HG02943 (cell line): ENCODE results near the gene ITGA6.
A peak's percentile ranks its signal among the peaks of the same experiment; 100 is the strongest.
"Not testable (repeated sequence)": the region's sequence is repeated elsewhere in the genome, so short reads cannot be mapped to it uniquely, and the experiment has no call there.

Experiments
- ATAC-seq: cut with Tn5 transposase; IDR thresholded peaks from one replicate; pipeline ENCODE4 v1.9.1; 2021; ENCODE audit warnings: mild to moderate bottlenecking, low read depth, moderate library complexity; ENCODE audit not compliant: unreplicated experiment

Gene ITGA6

DNA sequence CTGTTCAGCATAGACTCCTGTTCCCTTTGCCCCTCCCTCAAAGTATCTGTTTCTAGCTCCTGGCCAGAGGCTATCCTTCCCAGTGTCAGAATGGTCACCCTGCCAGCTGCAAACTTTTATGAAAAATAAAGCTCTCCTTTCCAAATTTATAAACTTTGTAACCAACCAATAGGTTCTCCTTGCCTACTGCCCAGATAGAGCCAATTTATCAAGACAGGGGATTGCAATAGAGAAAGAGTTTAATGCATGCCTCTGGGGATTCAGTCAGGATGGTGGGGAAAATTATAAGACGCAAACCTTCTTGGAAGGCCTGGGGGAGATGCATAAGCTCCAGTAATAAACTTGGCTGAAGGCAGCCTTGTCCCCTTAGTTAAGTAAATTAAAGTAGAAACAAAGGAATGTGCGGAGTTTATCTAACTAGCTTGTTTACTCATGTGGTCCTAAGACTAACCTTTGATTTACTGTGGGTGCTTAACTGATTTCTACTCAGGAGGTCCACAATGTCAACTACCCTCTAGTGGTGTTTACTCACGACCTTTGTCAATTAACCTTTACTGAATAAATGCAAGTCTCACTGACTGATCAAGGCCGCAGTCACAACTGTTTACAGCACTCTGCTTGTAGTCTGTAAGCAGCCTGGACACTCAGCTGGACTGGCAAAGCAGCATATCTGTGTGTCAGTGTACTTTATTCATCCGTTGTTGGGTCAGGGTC lies 85.6 kb downstream of the ITGA6 start:
- ATAC-seq = no peak

DNA sequence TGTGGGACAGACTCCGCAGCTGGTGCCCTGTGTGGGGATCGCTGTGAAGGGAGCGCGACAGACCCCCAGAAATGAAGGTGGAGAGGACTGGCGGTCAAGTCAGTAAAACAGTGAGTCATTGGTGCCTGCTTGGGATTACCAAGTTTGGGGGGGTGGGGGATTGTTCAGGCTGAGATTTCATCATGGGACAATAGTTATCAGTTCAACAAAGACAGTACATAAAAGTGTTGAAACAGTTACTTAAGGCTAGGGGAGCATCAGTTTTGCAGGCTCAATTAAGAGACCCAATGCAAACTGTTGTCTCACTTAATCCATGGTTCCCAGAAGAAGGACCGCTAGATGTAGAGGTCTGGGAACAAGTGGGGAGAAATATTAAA lies 86.1 kb downstream of the ITGA6 start:
- no peak for ATAC-seq

DNA sequence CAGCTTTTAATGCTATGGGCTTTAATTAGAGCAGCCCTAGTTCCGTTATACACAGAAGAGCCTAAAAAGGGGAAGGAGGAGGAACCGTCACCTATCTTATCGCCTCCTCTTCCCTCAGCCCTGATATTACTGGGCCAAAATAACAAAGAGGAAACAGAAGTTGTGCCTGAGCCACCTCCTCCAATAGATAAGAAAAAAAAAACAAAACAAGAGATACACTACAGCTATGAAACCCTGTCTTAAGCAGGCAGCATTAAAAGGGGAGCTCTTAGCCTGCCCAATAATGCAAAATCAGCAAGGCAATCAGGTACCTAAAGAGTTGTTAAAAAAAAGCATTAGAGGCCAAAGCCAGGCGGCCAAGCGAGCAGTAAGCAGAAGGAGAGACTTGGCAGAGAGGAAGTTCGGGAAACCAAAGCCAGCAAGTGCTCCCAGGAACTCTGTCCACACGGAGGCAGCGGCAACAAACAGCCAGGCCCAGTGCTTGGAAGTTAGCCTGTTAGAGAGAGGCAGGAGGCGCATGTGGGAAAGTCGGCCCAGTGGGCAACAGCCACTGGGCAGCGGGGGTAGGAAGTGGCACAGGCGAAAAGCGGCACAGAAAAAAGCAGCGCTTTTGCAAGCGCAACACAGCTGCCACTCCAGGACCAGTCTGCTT lies 86.7 kb downstream of the ITGA6 start:
- no peak for ATAC-seq

DNA sequence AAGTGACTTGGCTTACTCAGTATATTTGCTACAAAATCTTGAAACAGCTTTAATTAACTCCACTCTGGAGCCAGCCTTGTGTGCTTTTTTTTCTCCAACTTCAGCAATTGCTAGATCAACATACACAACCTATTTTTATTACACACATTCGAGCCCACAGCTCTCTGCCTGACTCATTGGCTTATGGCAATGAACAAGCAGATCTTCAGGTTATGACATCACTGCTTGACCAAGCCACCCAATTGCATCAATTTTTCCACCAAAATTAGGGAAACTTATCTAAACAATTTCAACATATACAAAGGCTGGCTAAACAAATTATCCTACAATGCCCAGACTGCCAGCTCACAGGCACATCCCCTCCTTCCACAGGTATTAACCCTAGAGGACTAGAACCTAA lies 88.9 kb downstream of the ITGA6 start:
- no peak for ATAC-seq

DNA sequence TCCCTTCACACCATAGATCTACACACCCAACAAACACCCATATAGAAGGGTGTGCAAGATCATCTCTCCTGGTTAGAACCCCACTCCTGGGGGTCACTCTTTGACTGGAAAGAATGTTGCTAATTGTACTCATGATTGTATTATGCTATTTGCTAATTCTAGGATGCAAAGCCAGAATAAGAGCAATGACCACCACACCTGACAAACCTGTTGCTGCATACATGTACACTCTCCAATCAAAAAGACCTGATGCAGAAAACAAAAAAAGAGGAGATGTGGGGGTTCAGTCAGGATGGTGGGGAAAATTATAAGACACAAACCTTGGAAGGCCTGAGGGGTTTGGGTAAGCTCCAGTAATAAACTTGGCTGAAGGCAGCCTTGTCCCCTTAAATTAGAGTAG lies 91.6 kb downstream of the ITGA6 start:
- ATAC-seq = no peak

DNA sequence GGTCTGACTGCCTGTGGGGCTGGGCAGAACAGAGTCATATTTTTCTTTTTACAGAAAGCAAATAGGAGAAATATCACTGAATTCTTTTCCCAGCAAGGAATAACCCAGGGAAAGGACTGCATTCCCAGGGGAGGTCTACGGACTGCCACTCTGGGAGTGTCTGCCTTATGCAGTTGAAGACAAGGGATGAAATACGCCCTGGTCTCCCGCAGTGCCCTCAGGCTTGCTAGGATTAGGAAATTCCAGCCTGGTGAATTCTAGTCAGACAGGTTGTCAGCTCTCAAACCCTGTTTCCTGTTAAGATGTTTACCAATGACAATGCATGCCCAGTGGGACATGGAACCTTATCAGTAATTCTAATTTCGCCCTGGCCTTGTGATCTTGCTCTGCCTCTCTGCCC lies 98.2 kb downstream of the ITGA6 start:
- no peak for ATAC-seq

DNA sequence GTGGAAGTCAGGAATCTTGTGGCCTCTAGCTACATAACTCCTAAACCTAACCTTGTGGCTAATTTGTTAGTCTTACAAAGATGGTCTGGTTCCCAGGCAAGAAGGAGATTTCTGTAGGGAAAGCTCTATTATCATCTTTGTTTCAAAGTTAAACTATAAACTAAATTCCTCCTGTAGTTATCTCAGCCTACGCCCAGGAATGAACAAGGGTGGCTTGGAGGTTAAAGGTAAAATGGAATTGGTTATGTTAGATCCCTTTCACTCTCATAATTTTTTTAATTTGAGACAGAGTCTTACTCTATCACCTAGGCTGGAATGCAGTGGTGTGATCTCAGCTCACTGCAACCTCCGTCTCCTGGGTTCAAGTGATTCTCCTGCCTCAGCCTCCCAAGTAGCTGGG lies 103.9 kb downstream of the ITGA6 start:
- ATAC-seq = no peak

DNA sequence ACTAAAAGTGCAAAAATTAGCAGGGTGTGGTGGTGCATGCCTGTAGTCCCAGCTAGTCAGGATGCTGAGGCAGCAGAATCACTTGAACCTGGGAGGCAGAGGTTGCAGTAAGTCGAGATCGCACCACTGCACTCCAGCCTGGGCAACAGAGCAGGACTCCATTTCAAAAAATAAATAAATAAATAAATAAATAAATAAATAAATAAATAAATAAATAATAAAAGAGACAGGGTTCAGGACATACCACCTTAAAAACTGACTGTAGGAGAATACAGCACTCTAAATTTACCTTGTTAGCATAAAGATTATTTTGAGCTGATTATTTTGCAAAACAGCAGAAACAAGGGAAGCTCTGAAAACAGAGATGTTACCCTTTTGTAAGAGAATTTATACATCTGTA lies 105.1 kb downstream of the ITGA6 start:
- not testable (repeated sequence) for ATAC-seq

DNA sequence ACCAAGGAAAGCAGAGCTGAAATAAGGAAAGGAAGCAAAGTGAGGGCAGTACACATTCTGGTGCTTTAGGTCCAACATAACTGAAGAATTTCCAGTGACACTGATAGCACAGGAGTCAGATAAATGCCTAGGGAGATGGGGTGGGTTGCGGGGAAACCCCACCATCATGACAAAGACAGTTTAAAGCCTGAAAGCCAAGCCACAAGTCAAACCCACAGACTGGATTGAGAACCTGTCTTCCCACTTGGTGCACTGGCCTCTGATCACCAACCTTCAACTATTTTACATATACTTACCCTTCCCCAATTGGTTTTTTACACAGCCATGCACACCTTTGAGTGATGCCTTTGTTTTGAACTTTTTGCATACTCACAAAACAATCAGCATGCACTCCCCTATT lies 106.3 kb downstream of the ITGA6 start:
- no peak for ATAC-seq

DNA sequence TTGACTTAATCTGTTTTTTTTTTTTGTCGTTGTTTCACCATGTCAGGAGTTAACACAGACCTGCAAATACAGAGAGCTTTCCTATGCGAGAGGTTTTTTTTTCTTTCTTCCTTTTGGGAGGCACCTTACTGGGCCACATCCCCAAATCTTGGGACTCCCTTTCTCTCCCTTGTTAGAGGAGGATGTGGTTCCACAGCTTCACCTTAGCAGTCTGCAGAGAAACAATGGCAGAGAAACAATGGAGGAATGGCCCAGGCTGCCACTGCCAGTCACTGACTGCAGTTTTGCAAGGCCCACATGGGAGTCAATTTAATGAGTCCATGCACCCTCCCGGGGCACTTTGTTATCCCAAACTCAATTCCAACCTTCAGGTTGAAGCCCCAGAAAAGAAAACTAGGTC lies 107.7 kb downstream of the ITGA6 start:
- no peak for ATAC-seq

DNA sequence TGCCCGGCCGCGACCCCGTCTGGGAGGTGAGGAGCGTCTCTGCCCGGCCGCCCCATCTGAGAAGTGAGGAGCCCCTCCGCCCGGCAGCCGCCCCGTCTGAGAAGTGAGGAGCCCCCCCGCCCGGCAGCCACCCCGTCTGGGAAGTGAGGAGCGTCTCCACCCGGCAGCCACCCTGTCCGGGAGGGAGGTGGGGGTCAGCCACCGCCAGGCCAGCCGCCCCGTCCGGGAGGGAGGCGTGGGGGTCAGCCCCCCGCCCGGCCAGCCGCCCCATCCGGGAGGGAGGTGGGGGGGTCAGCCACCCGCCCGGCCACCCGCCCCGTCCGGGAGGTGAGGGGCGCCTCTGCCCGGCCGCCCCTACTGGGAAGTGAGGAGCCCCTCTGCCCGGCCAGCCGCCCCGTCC lies 110.5 kb downstream of the ITGA6 start:
- ATAC-seq = not testable (repeated sequence)

DNA sequence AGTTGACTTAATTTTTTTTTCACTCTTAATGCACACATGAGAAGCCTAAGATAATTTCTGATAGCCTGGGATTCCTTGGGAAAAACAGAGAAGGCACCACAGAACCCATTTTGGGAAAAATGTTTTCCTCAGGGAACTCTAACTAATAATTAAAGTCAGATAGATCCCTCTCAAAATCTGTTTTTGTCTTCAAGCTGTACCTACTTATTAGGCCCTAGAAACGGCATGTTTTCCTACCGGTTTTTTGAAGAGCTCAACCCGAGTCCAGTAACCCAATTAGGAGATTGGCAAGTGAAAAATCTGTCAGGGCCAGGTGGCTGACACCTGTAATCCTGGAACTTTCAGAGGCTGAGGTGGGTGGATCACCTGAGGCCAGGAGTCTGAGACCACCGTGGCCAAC lies 112.4 kb downstream of the ITGA6 start:
- no peak for ATAC-seq

DNA sequence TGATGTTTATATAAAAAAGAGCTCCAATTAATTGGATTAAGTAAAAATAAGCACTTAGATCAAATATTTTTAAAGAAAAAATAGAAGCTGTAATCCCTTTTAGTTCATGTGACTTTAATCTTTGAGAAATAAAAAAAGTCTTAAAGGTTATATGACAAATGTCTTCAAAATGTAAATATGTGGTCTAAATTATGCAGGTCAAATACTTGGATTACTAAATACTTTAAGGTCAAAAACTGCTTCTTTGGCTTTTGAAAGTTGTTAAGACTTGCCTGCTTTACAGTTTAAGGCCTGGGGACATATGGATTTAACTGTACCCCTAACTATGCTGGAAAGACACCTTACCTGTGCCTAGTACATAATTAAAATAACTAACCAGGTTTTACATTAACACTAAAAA lies 113.0 kb downstream of the ITGA6 start:
- no peak for ATAC-seq

DNA sequence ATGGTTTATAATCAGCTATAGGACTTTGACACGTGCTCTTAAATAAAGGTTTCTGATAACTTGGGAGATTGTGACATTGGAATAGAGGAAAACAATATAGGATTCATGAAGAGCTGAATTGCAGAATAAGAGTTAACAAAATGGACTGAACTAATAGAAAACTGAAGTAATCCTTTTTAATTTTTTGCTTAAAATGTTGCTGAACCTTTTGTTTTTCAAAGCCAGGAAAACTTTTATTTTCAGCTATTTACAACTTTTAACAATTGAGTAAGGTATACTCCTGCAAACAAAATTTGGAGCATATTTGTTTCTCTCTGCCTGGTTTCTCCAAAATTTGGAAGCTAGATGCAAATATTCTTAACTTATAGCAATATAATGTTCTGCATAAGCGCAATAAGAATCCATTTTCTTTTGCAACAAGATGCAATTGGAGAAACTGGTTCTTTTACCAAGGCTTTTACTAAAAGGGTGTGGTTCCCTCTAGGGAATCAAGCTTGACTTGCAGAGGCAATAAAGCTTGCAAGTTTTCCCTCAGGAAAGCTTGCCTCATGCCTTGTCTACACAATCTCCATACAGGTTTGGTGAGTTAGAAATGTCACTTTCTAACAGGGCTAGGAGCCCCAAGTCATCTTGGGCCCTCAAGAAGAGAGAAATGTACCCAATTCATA lies 118.2 kb downstream of the ITGA6 start:
- ATAC-seq = no peak

DNA sequence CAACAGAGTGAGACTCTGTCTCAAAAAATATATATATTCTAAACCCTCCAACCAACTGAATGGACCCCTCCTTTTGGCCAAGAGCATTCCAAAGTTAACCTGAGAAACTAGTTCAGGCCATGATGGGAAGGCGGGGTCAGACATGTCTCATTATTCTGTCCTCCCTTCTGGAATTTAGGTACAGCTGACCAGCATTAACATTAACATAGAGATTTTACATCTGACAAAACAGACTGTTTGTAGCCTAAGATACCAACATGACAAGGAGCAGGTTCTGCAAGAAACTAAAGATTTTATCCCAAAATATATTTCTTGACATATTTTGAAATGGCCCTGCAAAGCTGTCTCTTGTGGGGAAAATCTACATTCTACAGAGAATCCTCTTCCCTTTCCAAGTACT lies 121.7 kb downstream of the ITGA6 start:
- no peak for ATAC-seq

DNA sequence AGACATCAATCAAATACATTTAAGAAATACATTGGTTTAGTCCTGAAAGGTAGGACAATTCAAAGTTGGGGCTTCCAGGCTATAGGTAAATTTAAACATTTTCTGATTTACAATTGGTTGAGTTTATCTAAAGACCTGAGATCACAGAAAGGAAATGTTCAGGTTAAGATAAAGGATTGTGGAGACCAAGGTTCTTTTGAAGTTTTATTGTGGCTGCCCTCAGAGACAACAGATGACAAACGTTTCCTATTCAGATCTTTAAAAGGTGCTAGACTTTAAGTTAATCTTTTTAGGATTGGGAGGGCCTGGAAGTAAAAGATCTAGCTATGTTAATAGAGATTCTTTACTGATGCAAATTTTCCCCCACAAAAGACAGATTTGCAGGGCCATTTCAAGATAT lies 122.4 kb downstream of the ITGA6 start:
- not testable (repeated sequence) for ATAC-seq

DNA sequence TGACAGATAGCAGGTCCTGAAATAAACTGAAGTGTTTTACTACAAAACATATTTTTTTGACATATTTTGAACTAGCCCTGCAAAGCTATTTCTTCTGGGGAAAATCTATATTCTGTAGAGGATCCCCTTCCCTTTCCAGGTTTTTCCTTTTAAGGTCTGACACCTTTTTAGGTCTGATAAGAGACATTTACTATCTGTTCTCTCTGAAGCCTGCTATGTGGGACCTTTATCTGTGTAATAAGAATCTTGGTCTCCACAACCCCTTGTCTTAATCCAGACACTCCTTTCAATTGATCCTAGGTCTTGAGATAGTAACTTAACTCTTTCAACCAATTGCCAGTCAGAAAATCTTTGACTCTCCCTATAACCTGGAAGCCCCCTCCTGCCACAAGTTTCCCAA lies 123.0 kb downstream of the ITGA6 start:
- ATAC-seq = no peak

DNA sequence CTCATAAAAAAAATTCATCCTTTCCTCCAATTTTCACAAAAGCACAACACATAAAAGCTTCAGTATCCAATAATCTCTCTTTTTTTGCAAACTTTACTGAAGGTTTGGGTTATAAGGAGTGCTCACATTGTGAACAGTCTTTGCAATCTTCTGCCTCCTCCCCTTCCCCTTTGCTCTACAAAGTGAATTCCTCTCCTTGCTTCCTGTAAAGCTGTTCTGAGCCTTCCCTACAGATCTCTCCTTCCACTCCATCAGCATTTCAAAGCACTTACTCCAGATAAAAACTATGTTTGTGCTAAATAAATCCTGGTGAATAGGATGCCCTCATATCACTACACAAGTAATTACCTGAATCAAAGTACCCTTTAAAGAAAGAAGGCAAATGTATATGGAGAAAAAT lies 123.9 kb downstream of the ITGA6 start:
- no peak for ATAC-seq

DNA sequence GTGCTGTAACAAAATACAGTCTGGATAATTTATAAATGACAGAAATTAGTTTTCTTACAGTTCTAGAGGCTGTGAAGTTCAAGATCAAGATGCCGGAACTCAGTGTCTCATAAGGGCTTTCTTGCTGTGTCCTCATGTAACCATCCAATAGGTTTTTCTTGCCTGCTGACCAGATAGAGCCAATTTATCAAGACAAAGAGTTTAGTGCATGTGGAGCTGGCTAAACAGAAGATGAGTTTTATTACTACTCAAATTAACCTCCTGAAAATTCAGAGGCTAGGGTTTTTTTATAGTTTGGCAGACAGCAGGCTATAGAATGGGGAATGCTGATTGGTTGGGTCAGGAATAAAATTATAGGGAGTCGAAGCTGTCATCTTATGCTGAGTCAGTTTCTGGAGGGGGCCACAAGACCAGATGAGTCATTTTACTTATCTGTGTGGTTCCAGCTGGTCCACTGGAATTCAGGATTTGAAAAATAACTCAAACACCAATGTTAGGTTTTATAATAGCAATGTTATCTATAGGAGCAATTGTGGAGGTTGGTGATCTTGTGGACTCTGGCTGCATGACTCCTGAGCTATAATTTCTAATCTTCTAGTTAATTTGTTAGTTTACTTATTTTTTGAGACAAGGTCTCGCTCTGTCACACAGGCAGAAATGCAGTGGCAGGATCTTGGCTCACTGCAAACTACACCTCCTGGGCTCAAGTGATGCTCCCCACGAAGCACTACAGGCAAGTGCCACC lies 125.3 kb downstream of the ITGA6 start:
- ATAC-seq = no peak

DNA sequence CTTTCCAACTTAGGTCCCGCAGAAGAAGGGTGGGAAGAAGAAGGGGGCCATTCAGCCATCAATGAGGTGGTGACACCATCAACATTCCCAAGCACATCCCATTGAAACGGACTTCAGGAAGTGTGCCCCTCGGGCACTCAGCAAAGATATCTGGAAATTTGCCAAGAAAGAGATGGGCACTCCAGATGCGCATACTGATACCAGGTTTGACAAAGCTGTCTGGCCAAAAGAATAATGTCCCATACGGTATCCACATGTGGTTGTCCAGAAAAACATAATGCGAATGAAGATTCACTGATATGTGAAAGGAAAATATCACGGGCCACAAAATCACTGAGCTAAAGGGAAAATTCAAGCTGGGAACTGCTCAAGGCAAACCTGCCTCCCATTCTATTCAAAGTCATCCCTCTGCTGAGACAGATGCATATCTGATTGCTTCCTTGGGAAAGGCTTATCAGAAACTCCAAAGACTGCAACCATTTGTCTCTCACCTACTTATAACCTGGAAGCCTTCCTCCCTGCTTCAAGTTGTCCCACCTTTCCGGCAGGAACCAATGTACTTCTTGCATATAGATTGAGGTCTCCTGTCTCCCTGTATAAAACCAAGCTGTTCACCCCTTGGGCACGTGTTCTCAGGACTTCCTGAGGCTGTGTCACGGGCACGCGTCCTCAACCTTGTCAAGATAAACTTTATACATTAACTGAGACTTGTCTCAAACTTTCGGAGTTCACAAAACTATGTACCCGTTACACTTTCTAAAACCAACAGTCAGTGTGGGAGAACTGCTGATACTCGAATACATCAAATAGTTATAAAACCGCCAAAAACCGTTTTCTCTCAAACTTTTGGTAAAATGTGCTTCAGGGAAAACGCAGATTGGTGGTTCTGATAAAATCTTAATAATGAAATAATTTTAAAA lies 127.2 kb downstream of the ITGA6 start:
- no peak for ATAC-seq

DNA sequence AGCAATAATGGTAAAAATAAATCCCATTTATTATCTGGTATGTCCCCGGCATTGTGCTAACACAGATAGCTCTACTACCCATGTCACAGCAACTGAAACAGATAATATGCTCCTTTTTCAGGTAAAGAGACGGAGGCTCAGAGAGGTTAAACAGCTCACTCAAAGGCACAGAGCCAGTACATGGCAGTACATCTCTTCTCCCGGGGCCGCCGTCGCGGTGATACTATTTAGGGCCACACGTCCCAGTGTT lies 127.8 kb downstream of the ITGA6 start:
- peak; percentile 17 for ATAC-seq
